K562 (cell line): ENCODE measurements around the gene S100A9. TPM values are rescaled to one million over a fixed set of nuclear protein-coding genes. Genes with fewer than 3 reads are reported as not detected.
A peak's percentile ranks its signal among the peaks of the same experiment; 100 is the strongest.

Experiments
- C11orf30 ChIP-seq: fragments of 450-650 bp; IDR thresholded peaks from 2 replicates; pipeline ENCODE4 v1.6.1; 2016; ENCODE audit warnings: low read depth, mild to moderate bottlenecking
- DDX20 ChIP-seq: fragments of 450-650 bp; IDR thresholded peaks from 2 replicates; pipeline ENCODE4 v1.6.1; 2016; ENCODE audit warnings: missing genetic modification characterization, low read depth, mild to moderate bottlenecking, missing compliant biosample characterization, moderate library complexity
- FOXK2 ChIP-seq, 2 experiments: fragments of 450-650 bp; IDR thresholded peaks in 1 of 2; conservative IDR thresholded peaks in 1 of 2; 2 replicates each; pipeline ENCODE4 v1.6.1; 2016; ENCODE audit warnings: low read depth in 2 of 2, mild to moderate bottlenecking in 1 of 2
- KLF16 ChIP-seq: IDR thresholded peaks from 2 replicates; pipeline ENCODE4 v1.6.1; 2016; ENCODE audit warnings: antibody characterized with exemption
- NBN ChIP-seq: fragments of 450-650 bp; IDR thresholded peaks from 2 replicates; pipeline ENCODE4 v1.6.1; 2016; ENCODE audit warnings: low read depth, mild to moderate bottlenecking
- NFYB ChIP-seq: IDR thresholded peaks from 2 replicates; pipeline ENCODE4 v1.6.1; 2011; ENCODE audit warnings: mild to moderate bottlenecking, moderate library complexity; ENCODE audit not compliant: insufficient read length; ENCODE audit errors: extremely low read depth
- polyA plus RNA-seq, 8 experiments: library from polyadenylated mRNA; depleted of rRNA in 4 of 8; stranded (reverse) in 5 of 8; unstranded in 3 of 8; fragments of >200 nt; fragmentation: Nextera tagmentation in 2 of 8; fragmentation: Illumina TruSeq in 1 of 8; extraction: Ambion mirVana in 2 of 8; extraction: Trizol in 1 of 8; gene quantifications; 2 replicates each; pipeline versions ENCODE4 v1.2.1 to v1.2.3, GENCODE V29; 2011 to 2014; ENCODE audit warnings: inconsistent platforms in 1 of 8, missing spikeins in 1 of 8
- total RNA-seq, 7 experiments: library from RNA; depleted of rRNA in 6 of 7; stranded (reverse); fragments of >200 nt in 6 of 7; fragmentation: Illumina TruSeq in 2 of 7; extraction: Trizol in 2 of 7; gene quantifications; 2 replicates each; pipeline versions ENCODE4 v1.2.1 to v1.2.3, GENCODE V29; 2011 to 2021; ENCODE audit warnings: low replicate concordance in 1 of 7
- TF ChIP-seq, protein P1 (sequence below), 3 experiments: fragments of 200-800 bp in 1 of 3; fragments of 250-450 bp in 1 of 3; fragments of 450-650 bp in 1 of 3; sonication (Bioruptor Pico) in 1 of 3; sonication (Bioruptor generic) in 1 of 3; formaldehyde crosslinking in 1 of 3; IDR thresholded peaks; 2 replicates each; pipeline versions ENCODE4 v1.6.1 to v1.8.0; 2016 to 2022; ENCODE audit warnings: mild to moderate bottlenecking in 2 of 3, missing genetic modification characterization in 2 of 3, missing compliant biosample characterization in 1 of 3, moderate library complexity in 1 of 3
- TF ChIP-seq, protein P2 (sequence below), 2 experiments: fragments of 450-650 bp in 1 of 2; sonication (generic) in 1 of 2; formaldehyde crosslinking in 1 of 2; IDR thresholded peaks in 1 of 2; conservative IDR thresholded peaks in 1 of 2; 2 replicates each; pipeline versions ENCODE4 v1.6.1 to v1.8.1; 2016 to 2023; ENCODE audit warnings: mild to moderate bottlenecking in 2 of 2, moderate library complexity in 2 of 2, inconsistent platforms in 1 of 2, missing genetic modification reagents in 1 of 2
- TF ChIP-seq, protein P3 (sequence below), 2 experiments: fragments of 450-650 bp; formaldehyde crosslinking in 1 of 2; IDR thresholded peaks; 2 replicates each; pipeline versions ENCODE4 v1.4.0 to v1.6.1; 2014 to 2020; ENCODE audit warnings: mild to moderate bottlenecking in 2 of 2, borderline replicate concordance in 1 of 2, low read depth in 1 of 2
- TF ChIP-seq, protein P4 (sequence below): sonication (generic); formaldehyde crosslinking; IDR thresholded peaks from 2 replicates; pipeline ENCODE4 v1.5.0; 2020; ENCODE audit warnings: missing genetic modification reagents

Gene S100A9
- total and polyA plus RNA-seq, 9 of the 15 experiments (the other 6 are each of a cell fraction or from before 2014, with no cell fraction given) = 0.80 TPM; not detected in 8

DNA sequence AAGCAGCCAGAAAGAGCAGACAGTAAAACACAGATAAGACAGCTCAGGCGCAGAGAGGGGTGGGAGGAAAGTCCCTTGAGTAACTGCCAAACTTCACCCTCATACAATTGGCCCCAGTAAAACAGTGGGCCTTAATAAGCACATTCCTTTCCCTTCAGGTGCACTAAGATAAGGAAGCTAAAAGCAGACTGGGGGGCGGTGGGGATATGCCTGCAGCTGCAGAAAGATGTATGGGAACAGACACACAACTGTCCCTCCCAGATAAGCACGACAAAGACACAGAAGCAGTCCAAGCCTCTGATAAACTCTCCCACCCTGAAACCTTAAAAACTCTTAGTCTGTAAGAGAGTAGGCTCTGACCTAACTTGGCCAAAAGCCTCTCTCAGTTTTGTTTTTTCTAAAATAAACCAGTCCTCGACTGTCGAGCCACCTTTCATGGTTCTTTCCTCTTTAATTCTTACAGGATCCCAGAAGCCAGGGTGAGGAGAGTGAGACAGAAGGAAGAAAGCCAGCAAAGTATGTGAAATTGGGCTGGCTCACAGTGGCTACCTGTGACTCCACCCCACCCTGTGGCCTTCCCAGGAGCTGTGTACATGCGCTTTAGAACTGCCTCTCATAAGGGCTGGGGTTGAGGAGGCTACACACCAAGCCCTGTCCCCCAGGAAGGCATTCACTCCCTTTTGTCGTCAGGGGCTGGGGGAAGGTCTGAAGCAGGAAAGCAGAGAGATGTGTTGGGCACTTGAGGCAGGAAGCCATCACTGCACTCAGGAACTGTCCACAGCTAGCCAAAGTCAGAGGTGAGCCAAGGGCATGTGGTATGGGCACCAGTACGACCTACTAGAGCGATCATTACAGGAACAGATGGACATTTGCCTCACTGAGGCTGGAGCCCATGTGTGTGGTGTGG is 13.6 kb upstream of the S100A9 start (continued):
- TF ChIP-seq, protein P1, sequence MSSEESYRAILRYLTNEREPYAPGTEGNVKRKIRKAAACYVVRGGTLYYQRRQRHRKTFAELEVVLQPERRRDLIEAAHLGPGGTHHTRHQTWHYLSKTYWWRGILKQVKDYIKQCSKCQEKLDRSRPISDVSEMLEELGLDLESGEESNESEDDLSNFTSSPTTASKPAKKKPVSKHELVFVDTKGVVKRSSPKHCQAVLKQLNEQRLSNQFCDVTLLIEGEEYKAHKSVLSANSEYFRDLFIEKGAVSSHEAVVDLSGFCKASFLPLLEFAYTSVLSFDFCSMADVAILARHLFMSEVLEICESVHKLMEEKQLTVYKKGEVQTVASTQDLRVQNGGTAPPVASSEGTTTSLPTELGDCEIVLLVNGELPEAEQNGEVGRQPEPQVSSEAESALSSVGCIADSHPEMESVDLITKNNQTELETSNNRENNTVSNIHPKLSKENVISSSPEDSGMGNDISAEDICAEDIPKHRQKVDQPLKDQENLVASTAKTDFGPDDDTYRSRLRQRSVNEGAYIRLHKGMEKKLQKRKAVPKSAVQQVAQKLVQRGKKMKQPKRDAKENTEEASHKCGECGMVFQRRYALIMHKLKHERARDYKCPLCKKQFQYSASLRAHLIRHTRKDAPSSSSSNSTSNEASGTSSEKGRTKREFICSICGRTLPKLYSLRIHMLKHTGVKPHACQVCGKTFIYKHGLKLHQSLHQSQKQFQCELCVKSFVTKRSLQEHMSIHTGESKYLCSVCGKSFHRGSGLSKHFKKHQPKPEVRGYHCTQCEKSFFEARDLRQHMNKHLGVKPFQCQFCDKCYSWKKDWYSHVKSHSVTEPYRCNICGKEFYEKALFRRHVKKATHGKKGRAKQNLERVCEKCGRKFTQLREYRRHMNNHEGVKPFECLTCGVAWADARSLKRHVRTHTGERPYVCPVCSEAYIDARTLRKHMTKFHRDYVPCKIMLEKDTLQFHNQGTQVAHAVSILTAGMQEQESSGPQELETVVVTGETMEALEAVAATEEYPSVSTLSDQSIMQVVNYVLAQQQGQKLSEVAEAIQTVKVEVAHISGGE (CRISPR knock-in tag; IDR thresholded peaks at IDR 0.05) = peak in 1 of 3 experiments; percentile 91; a peak in 2 of 6 replicates
- TF ChIP-seq NFYB (no peak), NBN (peak; percentile 97), DDX20 (0 out of 2 replicates have a peak, but pooled peaks have one; percentile 75), FOXK2 (conservative IDR thresholded peaks at IDR 0.05 in 1 of 2, IDR thresholded peaks at IDR 0.05 in 1 of 2; ENCODE audit: low read depth in 2 of 2) (peak in 1 of 2 experiments; percentile 68; a peak in 2 of 4 replicates), C11orf30 (peak; percentile 55; the same call in 1 of the 2 replicates), KLF16 (peak; percentile 100)
- TF ChIP-seq, protein P2, sequence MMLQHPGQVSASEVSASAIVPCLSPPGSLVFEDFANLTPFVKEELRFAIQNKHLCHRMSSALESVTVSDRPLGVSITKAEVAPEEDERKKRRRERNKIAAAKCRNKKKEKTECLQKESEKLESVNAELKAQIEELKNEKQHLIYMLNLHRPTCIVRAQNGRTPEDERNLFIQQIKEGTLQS (IDR thresholded peaks at IDR 0.05) = peak; percentile 71; the same call in 1 of the 2 replicates
- TF ChIP-seq, protein P2 (CRISPR knock-in tag; conservative IDR thresholded peaks at IDR 0.05) = peak; percentile 53; the same call in 1 of the 2 replicates
- TF ChIP-seq, protein P3, sequence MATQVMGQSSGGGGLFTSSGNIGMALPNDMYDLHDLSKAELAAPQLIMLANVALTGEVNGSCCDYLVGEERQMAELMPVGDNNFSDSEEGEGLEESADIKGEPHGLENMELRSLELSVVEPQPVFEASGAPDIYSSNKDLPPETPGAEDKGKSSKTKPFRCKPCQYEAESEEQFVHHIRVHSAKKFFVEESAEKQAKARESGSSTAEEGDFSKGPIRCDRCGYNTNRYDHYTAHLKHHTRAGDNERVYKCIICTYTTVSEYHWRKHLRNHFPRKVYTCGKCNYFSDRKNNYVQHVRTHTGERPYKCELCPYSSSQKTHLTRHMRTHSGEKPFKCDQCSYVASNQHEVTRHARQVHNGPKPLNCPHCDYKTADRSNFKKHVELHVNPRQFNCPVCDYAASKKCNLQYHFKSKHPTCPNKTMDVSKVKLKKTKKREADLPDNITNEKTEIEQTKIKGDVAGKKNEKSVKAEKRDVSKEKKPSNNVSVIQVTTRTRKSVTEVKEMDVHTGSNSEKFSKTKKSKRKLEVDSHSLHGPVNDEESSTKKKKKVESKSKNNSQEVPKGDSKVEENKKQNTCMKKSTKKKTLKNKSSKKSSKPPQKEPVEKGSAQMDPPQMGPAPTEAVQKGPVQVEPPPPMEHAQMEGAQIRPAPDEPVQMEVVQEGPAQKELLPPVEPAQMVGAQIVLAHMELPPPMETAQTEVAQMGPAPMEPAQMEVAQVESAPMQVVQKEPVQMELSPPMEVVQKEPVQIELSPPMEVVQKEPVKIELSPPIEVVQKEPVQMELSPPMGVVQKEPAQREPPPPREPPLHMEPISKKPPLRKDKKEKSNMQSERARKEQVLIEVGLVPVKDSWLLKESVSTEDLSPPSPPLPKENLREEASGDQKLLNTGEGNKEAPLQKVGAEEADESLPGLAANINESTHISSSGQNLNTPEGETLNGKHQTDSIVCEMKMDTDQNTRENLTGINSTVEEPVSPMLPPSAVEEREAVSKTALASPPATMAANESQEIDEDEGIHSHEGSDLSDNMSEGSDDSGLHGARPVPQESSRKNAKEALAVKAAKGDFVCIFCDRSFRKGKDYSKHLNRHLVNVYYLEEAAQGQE (IDR thresholded peaks at IDR 0.05; ENCODE audit: borderline replicate concordance) = no peak; the same call in 1 of the 2 replicates
- TF ChIP-seq, protein P3 (CRISPR knock-in tag; IDR thresholded peaks at IDR 0.05; ENCODE audit: low read depth) = no peak
- TF ChIP-seq, protein P4, sequence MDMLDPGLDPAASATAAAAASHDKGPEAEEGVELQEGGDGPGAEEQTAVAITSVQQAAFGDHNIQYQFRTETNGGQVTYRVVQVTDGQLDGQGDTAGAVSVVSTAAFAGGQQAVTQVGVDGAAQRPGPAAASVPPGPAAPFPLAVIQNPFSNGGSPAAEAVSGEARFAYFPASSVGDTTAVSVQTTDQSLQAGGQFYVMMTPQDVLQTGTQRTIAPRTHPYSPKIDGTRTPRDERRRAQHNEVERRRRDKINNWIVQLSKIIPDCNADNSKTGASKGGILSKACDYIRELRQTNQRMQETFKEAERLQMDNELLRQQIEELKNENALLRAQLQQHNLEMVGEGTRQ (CRISPR knock-in tag) = no peak
